ENCODE measurements around the gene RAPGEF5.

RAPGEF5 gene

GRCh38 chr7:22389892-22390291 lies 32.9 kb upstream of the RAPGEF5 start:
- no peaks in the 10 kb centered on the region for H3K9me3 ChIP-seq (ENCODE audit: control insufficient read depth, low read length)
- peaks cover 5% of the 10 kb centered on the region for H3K4me1 ChIP-seq
- H3K79me2 ChIP-seq = no peaks in the 10 kb centered on the region
- no peaks in the 10 kb centered on the region for H3K27me3 ChIP-seq (ENCODE audit: control insufficient read depth, insufficient read depth, low read length)
- H3K36me3 ChIP-seq (ENCODE audit: control insufficient read depth, insufficient read depth, low read length) = no peaks in the 10 kb centered on the region
- TF ChIP-seq, protein P1, sequence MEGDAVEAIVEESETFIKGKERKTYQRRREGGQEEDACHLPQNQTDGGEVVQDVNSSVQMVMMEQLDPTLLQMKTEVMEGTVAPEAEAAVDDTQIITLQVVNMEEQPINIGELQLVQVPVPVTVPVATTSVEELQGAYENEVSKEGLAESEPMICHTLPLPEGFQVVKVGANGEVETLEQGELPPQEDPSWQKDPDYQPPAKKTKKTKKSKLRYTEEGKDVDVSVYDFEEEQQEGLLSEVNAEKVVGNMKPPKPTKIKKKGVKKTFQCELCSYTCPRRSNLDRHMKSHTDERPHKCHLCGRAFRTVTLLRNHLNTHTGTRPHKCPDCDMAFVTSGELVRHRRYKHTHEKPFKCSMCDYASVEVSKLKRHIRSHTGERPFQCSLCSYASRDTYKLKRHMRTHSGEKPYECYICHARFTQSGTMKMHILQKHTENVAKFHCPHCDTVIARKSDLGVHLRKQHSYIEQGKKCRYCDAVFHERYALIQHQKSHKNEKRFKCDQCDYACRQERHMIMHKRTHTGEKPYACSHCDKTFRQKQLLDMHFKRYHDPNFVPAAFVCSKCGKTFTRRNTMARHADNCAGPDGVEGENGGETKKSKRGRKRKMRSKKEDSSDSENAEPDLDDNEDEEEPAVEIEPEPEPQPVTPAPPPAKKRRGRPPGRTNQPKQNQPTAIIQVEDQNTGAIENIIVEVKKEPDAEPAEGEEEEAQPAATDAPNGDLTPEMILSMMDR (IDR thresholded peaks at IDR 0.05) = no peak
- H3K4me2 ChIP-seq (ENCODE audit: low read length) = no peak overlapping the region
- no peak overlapping the region for H3K4me3 ChIP-seq (ENCODE audit: low read depth, low read length)
- H3K27ac ChIP-seq = no peak overlapping the region
- no peak overlapping the region for H2AFZ ChIP-seq
- no peak overlapping the region for H3K9ac ChIP-seq

DNA sequence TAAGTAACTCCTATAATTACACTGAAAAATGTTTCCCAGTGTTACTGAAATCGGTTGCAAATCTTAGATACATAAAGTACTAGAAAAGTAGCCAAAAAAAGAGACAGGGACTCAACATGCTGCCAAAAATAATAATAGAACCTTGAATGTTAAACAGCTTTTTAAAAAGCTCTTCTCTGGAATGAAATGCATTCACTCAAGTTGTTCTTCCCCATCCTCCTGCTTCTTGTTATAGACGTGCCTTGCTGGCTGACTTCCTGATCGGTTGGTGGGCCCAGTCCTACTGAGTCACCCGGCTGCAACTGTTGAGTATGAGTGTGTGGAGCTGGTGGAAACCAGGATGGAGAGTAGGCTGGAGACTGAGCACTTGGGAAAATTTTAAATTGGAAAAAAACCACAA lies 30.6 kb upstream of the RAPGEF5 start:
- Histone ChIP-seq H3K4me1 (no peaks in the 10 kb centered on the region), H3K9ac (no peak overlapping the region), H3K27ac (no peak overlapping the region), H3K4me3 (ENCODE audit: low read depth, low read length) (no peak overlapping the region), H3K27me3 (ENCODE audit: control insufficient read depth, insufficient read depth, low read length) (no peaks in the 10 kb centered on the region), H3K9me3 (ENCODE audit: control insufficient read depth, low read length) (no peaks in the 10 kb centered on the region), H2AFZ (no peak overlapping the region), H3K4me2 (ENCODE audit: low read length) (no peak overlapping the region), H3K79me2 (no peaks in the 10 kb centered on the region), H3K36me3 (ENCODE audit: control insufficient read depth, insufficient read depth, low read length) (no peaks in the 10 kb centered on the region)
- TF ChIP-seq, protein P1 (IDR thresholded peaks at IDR 0.05) = no peak

- Histone ChIP-seq H3K36me3 (ENCODE audit: control insufficient read depth, insufficient read depth, low read length) (no peaks in the 10 kb centered on the region), H3K4me3 (ENCODE audit: low read depth, low read length) (no peak overlapping the region), H3K4me2 (ENCODE audit: low read length) (no peak overlapping the region), H3K27me3 (ENCODE audit: control insufficient read depth, insufficient read depth, low read length) (no peaks in the 10 kb centered on the region), H3K4me1 (no peaks in the 10 kb centered on the region), H3K9ac (no peak overlapping the region), H3K79me2 (no peaks in the 10 kb centered on the region), H3K9me3 (ENCODE audit: control insufficient read depth, low read length) (no peaks in the 10 kb centered on the region), H2AFZ (no peak overlapping the region), H3K27ac (no peak overlapping the region)
- TF ChIP-seq, protein P1 (IDR thresholded peaks at IDR 0.05) = no peak
These were observed 29.9 kb upstream of the RAPGEF5 start for GRCh38 chr7:22386865-22387264.

DNA sequence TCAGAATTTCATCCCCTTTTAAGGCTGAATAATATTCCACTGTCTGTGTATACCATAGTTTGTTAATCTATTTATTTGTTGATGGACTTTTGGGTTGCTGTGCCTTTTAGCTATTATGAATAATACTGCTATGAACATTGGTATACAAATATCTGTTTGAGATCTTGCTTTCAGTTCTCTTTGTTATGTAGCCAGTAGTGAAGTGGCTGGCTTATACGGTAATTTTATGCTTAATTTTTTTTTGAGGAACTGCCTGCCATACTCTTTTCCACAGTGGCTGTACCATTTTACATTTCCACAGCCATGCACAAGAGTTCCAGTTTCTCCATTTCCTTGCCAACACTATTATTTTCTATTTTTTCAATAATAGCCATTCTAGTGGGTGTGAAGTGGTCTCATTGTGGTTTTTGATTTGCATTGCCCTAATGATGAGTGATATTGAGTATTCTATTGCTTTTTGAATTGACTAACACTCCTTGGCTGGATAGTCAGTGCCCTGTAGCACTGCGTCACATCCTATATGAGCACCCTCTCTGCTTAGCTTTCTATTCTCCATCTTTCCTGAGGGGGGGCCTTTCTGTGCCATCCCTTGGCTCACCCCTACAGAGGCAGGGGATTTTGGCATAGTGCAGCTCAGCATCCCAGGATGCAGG lies 29.4 kb upstream of the RAPGEF5 start:
- Histone ChIP-seq H3K9ac (no peak overlapping the region), H3K9me3 (ENCODE audit: control insufficient read depth, low read length) (no peaks in the 10 kb centered on the region), H3K4me2 (ENCODE audit: low read length) (no peak overlapping the region), H2AFZ (no peak overlapping the region), H3K27me3 (ENCODE audit: control insufficient read depth, insufficient read depth, low read length) (no peaks in the 10 kb centered on the region), H3K36me3 (ENCODE audit: control insufficient read depth, insufficient read depth, low read length) (no peaks in the 10 kb centered on the region), H3K79me2 (no peaks in the 10 kb centered on the region), H3K27ac (no peak overlapping the region), H3K4me3 (ENCODE audit: low read depth, low read length) (no peak overlapping the region), H3K4me1 (no peaks in the 10 kb centered on the region)
- TF ChIP-seq, protein P1 (IDR thresholded peaks at IDR 0.05) = no peak

- Histone ChIP-seq H3K27me3 (ENCODE audit: control insufficient read depth, insufficient read depth, low read length) (no peaks in the 10 kb centered on the region), H3K4me3 (ENCODE audit: low read depth, low read length) (no peak overlapping the region), H2AFZ (no peak overlapping the region), H3K4me1 (no peaks in the 10 kb centered on the region), H3K27ac (no peak overlapping the region), H3K9me3 (ENCODE audit: control insufficient read depth, low read length) (no peaks in the 10 kb centered on the region), H3K4me2 (ENCODE audit: low read length) (no peak overlapping the region), H3K79me2 (no peaks in the 10 kb centered on the region), H3K36me3 (ENCODE audit: control insufficient read depth, insufficient read depth, low read length) (no peaks in the 10 kb centered on the region), H3K9ac (no peak overlapping the region)
- TF ChIP-seq, protein P1 (IDR thresholded peaks at IDR 0.05) = no peak
These were observed 28.4 kb upstream of the RAPGEF5 start for GRCh38 chr7:22385326-22385725.

Data from parathyroid adenoma (tissue), 2 donors.